IMR-90 (cell line): ENCODE data around the gene CASP1.
"Not testable (repeated sequence)": the region's sequence is repeated elsewhere in the genome, so short reads cannot be mapped to it uniquely, and the experiment has no call there.

Experiments used
- POLR2A ChIP-seq: IDR thresholded peaks from 2 replicates; pipeline ENCODE4 v1.6.1; 2012; ENCODE audit warnings: mild to moderate bottlenecking, low read depth, low read length
- RAD21 ChIP-seq: IDR thresholded peaks from 2 replicates; pipeline ENCODE4 v1.6.1; 2012; ENCODE audit warnings: low read length, improper control_type of control experiment
- RFX5 ChIP-seq: IDR thresholded peaks from 2 replicates; pipeline ENCODE4 v1.8.0; 2012; ENCODE audit warnings: low read depth, mild to moderate bottlenecking, low read length, moderate library complexity
- SMC3 ChIP-seq: fragments of 150-350 bp; IDR thresholded peaks from 2 replicates; pipeline ENCODE4 v1.6.1; 2016; ENCODE audit warnings: low read depth, mild to moderate bottlenecking, antibody characterized with exemption, low read length, moderate library complexity
- TF ChIP-seq, protein P1 (sequence below): conservative IDR thresholded peaks from 2 replicates; pipeline ENCODE4 v1.5.1; 2012; ENCODE audit warnings: mild to moderate bottlenecking, low read depth, low read length, improper control_type of control experiment

GRCh38 chr11:105034388-105034787, 556 bp downstream of the CASP1 start:
- not testable (repeated sequence) for TF ChIP-seq POLR2A, RFX5, RAD21, SMC3
- TF ChIP-seq, protein P1, sequence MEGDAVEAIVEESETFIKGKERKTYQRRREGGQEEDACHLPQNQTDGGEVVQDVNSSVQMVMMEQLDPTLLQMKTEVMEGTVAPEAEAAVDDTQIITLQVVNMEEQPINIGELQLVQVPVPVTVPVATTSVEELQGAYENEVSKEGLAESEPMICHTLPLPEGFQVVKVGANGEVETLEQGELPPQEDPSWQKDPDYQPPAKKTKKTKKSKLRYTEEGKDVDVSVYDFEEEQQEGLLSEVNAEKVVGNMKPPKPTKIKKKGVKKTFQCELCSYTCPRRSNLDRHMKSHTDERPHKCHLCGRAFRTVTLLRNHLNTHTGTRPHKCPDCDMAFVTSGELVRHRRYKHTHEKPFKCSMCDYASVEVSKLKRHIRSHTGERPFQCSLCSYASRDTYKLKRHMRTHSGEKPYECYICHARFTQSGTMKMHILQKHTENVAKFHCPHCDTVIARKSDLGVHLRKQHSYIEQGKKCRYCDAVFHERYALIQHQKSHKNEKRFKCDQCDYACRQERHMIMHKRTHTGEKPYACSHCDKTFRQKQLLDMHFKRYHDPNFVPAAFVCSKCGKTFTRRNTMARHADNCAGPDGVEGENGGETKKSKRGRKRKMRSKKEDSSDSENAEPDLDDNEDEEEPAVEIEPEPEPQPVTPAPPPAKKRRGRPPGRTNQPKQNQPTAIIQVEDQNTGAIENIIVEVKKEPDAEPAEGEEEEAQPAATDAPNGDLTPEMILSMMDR = not testable (repeated sequence)
